ENCODE measurements around the gene TTLL11.

The TTLL11 gene

DNA sequence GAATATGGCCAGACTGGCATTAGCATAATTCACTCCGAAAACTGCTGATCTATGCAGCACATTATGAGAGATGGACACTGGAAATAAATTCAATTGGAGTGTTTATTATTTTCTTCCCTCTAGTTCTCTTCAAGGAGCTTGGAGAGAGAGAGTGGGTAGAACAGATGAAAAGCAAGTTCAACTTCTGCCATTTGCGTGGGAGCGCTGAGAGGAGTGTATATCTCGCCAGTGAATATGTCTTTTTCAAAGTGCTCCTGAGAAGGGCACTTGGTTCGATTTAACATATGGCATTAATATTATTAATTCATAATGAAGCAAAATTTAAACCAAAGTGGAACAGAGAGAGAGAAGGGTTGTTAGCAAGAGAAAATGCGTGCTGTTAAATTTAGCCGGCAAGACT, 227.2 kb downstream of the TTLL11 start:
- TF ChIP-seq CTCF (IDR thresholded peaks at IDR 0.05; ENCODE audit: extremely low read depth, missing control alignments), result no peak
- no peak for DNase-seq (ENCODE audit: low spot score)

DNA sequence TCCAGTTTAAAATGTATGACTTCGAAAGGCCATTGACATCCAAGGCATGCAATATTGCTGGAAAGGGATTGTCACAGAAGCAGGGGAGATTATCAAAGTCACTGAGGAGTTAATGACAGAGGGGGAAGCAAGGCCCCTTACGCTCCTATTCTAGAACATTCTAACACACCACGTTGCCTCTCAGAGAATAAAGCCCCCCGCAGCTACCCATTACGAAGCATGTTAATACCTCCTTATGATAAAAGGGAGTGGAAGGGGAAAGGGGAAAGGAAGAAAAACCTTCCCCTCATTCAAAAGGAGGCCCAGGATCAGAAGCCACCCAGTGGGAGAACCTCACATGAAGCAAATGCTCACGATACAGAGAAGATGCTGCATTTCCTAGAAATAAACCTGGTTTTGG, 228.0 kb downstream of the TTLL11 start:
- no peak for TF ChIP-seq CTCF (IDR thresholded peaks at IDR 0.05; ENCODE audit: extremely low read depth, missing control alignments)
- no peak for DNase-seq (ENCODE audit: low spot score)

DNA sequence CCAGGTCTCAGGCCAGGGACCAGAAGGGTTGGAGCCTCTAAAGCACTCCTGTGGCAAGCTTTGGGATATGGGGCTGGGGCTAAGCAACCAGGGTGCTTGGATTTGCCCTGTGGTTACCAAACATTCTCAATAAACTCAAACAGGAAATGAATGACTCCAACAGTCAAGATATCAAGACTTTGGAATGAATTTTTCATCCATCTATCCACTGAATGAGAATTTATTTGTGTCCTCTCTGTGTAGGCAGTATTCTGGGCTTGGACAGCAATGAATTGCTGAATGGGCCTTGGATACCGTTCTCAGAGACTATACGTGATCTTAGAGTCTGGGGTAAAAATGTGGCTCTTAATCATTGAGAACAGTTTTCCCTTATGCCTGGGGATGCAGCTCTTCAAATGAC, 229.2 kb downstream of the TTLL11 start:
- no peak for DNase-seq (ENCODE audit: low spot score)
- TF ChIP-seq CTCF (IDR thresholded peaks at IDR 0.05; ENCODE audit: extremely low read depth, missing control alignments), result no peak

- TF ChIP-seq CTCF (IDR thresholded peaks at IDR 0.05; ENCODE audit: extremely low read depth, missing control alignments), result no peak
- no peak for DNase-seq (ENCODE audit: low spot score)
These were observed 230.5 kb downstream of the TTLL11 start for GRCh38 chr9:121862371-121863332.

DNA sequence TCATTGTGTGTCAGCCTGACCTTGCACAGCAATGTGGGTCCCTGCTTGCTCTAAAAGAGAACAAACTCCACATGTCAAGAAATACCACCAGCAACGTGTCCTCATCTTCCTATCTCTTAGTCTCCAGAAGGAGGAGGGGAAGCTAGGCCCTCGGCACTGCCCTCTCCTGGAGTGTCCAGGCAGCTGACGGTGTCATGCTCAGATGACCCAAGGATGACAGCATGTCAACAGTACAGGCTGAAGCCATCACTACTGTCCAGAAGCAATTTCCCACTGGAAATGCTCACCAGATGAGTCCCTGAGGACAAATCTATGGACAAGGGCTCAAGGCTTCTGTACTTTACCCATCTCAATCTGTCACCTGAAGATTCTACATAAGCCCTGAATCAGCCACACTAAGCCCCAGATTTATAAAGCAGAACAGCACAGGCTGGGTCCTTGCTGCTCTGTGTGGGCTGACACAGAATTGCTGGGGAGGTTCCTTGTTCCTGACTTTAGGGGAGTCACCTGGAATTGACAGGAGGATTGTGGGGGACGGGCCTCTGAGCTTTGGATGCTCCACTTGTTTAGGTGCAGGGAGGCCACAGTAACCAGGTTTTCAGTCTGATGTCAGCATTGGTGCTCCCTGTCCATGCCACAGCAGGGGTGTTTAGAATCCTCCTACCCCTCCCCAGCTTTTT, 231.5 kb downstream of the TTLL11 start:
- no peak for TF ChIP-seq CTCF (IDR thresholded peaks at IDR 0.05; ENCODE audit: extremely low read depth, missing control alignments)
- DNase-seq (ENCODE audit: low spot score), result peak; percentile 27

- no peak for TF ChIP-seq CTCF (IDR thresholded peaks at IDR 0.05; ENCODE audit: extremely low read depth, missing control alignments)
- DNase-seq (ENCODE audit: low spot score), result no peak
These were observed 232.4 kb downstream of the TTLL11 start for GRCh38 chr9:121860744-121861143.

DNA sequence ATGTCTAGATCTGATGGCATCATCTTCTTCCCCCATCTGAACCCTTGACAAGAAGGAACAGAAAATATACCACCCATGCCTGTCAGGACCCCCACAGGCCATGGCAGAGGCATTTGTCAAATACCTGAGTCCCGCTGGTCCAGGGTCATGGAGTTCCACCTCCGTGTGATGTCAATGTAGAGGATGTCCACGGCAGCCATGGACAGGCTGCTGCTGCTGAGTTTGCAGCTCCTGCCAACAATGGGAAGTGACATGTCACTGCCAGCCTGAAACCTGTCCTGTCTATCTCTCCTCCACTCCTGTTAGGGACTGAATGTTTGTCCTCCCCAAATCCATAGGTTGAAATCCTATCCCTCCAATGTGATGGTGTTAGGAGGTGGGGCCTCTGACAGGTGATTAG, 232.9 kb downstream of the TTLL11 start:
- TF ChIP-seq CTCF (IDR thresholded peaks at IDR 0.05; ENCODE audit: extremely low read depth, missing control alignments), result no peak
- no peak for DNase-seq (ENCODE audit: low spot score)
